Adrenal gland (tissue), 12 donors: Measurements from ENCODE around the gene CREB5. TPM values are rescaled to one million over a fixed set of nuclear protein-coding genes. Genes with fewer than 3 reads are reported as not detected.

Source experiments
- DNase-seq, 7 donors: peaks; one replicate each; pipeline ENCODE4 v3.0.0-alpha.2; 2019 to 2020
- H3K27ac ChIP-seq, 5 donors: fragments of 200-600 bp; sonication (generic) in 4 of 5; 1 replicate in 3 of 5; 2 replicates in 2 of 5; pipeline versions ENCODE4 v1.5.1 to v1.8.0; 2016 to 2020; ENCODE audit warnings: mild to moderate bottlenecking in 1 of 5
- H3K27me3 ChIP-seq: fragments of 200-600 bp; 2 replicates; pipeline ENCODE4 v1.8.0; 2021
- H3K36me3 ChIP-seq, 2 donors: fragments of 200-600 bp; replicated peaks in 1 of 2; 1 replicate in 1 of 2; 2 replicates in 1 of 2; pipeline versions ENCODE4 v1.5.1 to v1.8.0; 2018 to 2022
- H3K4me1 ChIP-seq, 2 donors: fragments of 200-600 bp; replicated peaks in 1 of 2; 1 replicate in 1 of 2; 2 replicates in 1 of 2; pipeline versions ENCODE4 v1.5.1 to v1.8.0; 2018 to 2021
- H3K4me3 ChIP-seq, 4 donors: fragments of 200-600 bp; sonication (generic) in 3 of 4; one replicate each; pipeline ENCODE4 v1.5.1; 2016 to 2018
- H3K9me3 ChIP-seq, 3 donors: fragments of 200-600 bp; sonication (generic) in 1 of 3; replicated peaks in 1 of 3; 1 replicate in 2 of 3; 2 replicates in 1 of 3; pipeline versions ENCODE4 v1.5.1 to v1.8.0; 2016 to 2021
- CTCF ChIP-seq, 6 experiments: fragments of 450-650 bp in 4 of 6; fragments of 200-600 bp in 2 of 6; sonication (generic) in 1 of 6; IDR thresholded peaks; 1 replicate in 5 of 6; 2 replicates in 1 of 6; pipeline versions ENCODE4 v1.5.1 to v1.8.0; 2016 to 2021; ENCODE audit warnings: antibody characterized with exemption in 6 of 6, mild to moderate bottlenecking in 2 of 6, moderate library complexity in 1 of 6
- POLR2A ChIP-seq, 2 donors: fragments of 450-650 bp; IDR thresholded peaks; one replicate each; pipeline ENCODE4 v1.6.1; 2017; ENCODE audit warnings: antibody characterized with exemption in 2 of 2, mild to moderate bottlenecking in 2 of 2, moderate library complexity in 1 of 2
- WGBS, 4 donors: extraction: QIAGEN DNeasy Blood & Tissue Kit in 2 of 4; methylation state at CpG; one replicate each; pipeline versions ENCODE4 v1.1.5 to v1.1.7; 2013 to 2017; 5-methylcytosine and 5-hydroxymethylcytosine counted together
- intact Hi-C, 2 donors: fragments of 100-400 bp; cut with DNase I; formaldehyde crosslinking; loops; one replicate each; pipeline versions ENCODE4 v1.14.1 to v1.15.0; 2022 to 2023
- polyA plus RNA-seq, 3 donors: library from polyadenylated mRNA; stranded (reverse); fragments of 200-250 nt in 2 of 3; fragments of 350-450 nt in 1 of 3; fragmentation: Illumina TruSeq in 1 of 3; extraction: RNeasy Lipid Tissue Mini Kit (QIAGEN cat#74804) in 1 of 3; gene quantifications; one replicate each; pipeline ENCODE4 v1.2.3, GENCODE V29; 2013 to 2014
- total RNA-seq, 9 donors: library from RNA; depleted of rRNA in 4 of 9; stranded (reverse); fragments of >200 nt in 4 of 9; fragments of 120-200 nt in 1 of 9; fragmentation: NEBNext Ultra II Directional in 1 of 9; extraction: Animal tissue kit (Norgen Biotek cat#: 25700) in 1 of 9; gene quantifications; one replicate each; pipeline versions ENCODE4 v1.1.0 to v1.2.4, GENCODE V29; 2013 to 2023
- donor health status: healthy with polysubstance abuse.
- donor health status: Bipolar disorder and iron deficiency.
- donor health status: DM: yes; HTN: yes; CAD: no.
- donor health status: DM: no; HTN: no; CAD: no.
- donor health status: DM: no; HTN: no; CAD: no.
- donor health status: DM: yes; HTN: yes; CAD: no.

CREB5 gene
- total and polyA plus RNA-seq, 12 donors, result 0.69 to 5.4 (median 1.3) TPM

GRCh38 chr7:28605427-28606085 is 193.2 kb downstream of the CREB5 start:
- intact Hi-C loops, result no loop called here
- Histone ChIP-seq H3K4me1 (no peaks in the 10 kb centered on the region), H3K27me3 (peaks cover 22% of the 10 kb centered on the region), H3K4me3 (no peak overlapping the region), H3K9me3 (no peaks in the 10 kb centered on the region), H3K36me3 (no peaks in the 10 kb centered on the region), H3K27ac (no peak overlapping the region)
- no peak for DNase-seq
- WGBS, 4 donors, result 61 to 69% (median 64%) methylated on average over 7 of the region's 7 CpGs
- TF ChIP-seq CTCF (IDR thresholded peaks at IDR 0.05) (no peak), POLR2A (IDR thresholded peaks at IDR 0.05) (no peak)

DNA sequence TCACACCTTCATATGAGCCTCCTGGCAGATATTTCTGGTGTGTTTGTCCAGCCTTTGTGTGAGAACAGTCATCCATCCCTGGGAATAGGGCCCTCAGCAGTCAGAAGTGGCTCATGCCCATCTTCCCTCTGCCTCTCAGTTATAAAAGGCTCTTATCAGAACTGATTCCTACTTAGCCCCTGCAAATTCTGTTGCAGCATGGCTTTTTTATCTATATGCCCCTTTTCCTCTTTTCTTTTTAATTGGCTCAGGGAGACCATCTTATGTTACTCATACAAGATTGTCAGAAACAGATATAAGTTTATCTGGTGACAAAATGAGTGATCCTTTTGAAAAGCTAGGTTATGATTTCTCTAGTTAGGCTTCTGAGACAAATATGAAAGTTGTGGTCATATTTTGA is 194.1 kb downstream of the CREB5 start:
- Histone ChIP-seq H3K36me3 (no peaks in the 10 kb centered on the region), H3K4me1 (no peaks in the 10 kb centered on the region), H3K4me3 (no peak overlapping the region), H3K27me3 (peaks cover 19% of the 10 kb centered on the region), H3K9me3 (no peaks in the 10 kb centered on the region), H3K27ac (no peak overlapping the region)
- intact Hi-C loops, result no loop called here
- DNase-seq, result no peak
- TF ChIP-seq POLR2A (IDR thresholded peaks at IDR 0.05), result no peak
- TF ChIP-seq CTCF (IDR thresholded peaks at IDR 0.05), result no peak

DNA sequence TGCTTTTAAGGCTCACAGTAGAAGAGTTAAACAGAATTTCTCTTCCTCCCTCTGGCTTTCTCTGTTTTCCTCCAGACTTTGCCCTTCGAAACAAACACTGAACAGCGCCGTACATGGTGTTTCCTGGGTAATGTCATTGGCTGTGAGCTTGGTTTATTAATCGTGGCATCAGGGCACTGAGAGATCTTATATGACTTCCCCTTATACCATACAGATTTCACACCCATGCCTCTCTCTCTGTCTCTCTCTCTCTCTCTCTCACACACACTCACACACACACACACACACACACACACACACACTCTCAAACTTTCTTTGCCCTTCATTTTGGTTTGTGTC is 195.5 kb downstream of the CREB5 start:
- no peak overlapping the region for H3K4me3 ChIP-seq
- no peaks in the 10 kb centered on the region for H3K4me1 ChIP-seq
- TF ChIP-seq POLR2A (IDR thresholded peaks at IDR 0.05), result no peak
- TF ChIP-seq CTCF (IDR thresholded peaks at IDR 0.05), result no peak
- H3K9me3 ChIP-seq, result no peaks in the 10 kb centered on the region
- WGBS, 4 donors, result 54 to 66% (median 59%) methylated on average over 4 of the region's 4 CpGs
- peaks cover 10% of the 10 kb centered on the region for H3K27me3 ChIP-seq
- intact Hi-C loops, result no loop called here
- no peak overlapping the region for H3K27ac ChIP-seq
- no peaks in the 10 kb centered on the region for H3K36me3 ChIP-seq
- DNase-seq, result no peak

- 83 to 92% (median 89%) methylated on average over 1 of the region's 1 CpG for WGBS, 4 donors
- H3K27me3 ChIP-seq, result peaks cover 10% of the 10 kb centered on the region
These were observed 195.9 kb downstream of the CREB5 start for GRCh38 chr7:28608237-28608656.

More at GRCh38 chr7:28608237-28608656, 195.9 kb downstream of the CREB5 start:
- TF ChIP-seq POLR2A (IDR thresholded peaks at IDR 0.05), result no peak
- TF ChIP-seq CTCF (IDR thresholded peaks at IDR 0.05), result no peak
- no peak for DNase-seq
- Histone ChIP-seq H3K36me3 (no peaks in the 10 kb centered on the region), H3K4me1 (no peaks in the 10 kb centered on the region), H3K4me3 (no peak overlapping the region), H3K9me3 (no peaks in the 10 kb centered on the region), H3K27ac (no peak overlapping the region)
- intact Hi-C loops, result no loop called here
